ENCODE measurements around the gene CLMP. TPM values are rescaled to one million over a fixed set of nuclear protein-coding genes. Genes with fewer than 3 reads are reported as not detected.
A peak's percentile ranks its signal among the peaks of the same experiment; 100 is the strongest.
"Not testable (repeated sequence)": the region's sequence is repeated elsewhere in the genome, so short reads cannot be mapped to it uniquely, and the experiment has no call there.

The CLMP gene
- total and polyA plus RNA-seq, 2 donors (not counting 1 experiment from before 2014, with no cell fraction given) = 0.01 TPM; not detected in 1

GRCh38 chr11:123060277-123061000 lies 134.6 kb downstream of the CLMP start:
- H3K9me3 Mint-ChIP-seq (ENCODE audit: insufficient read depth) = no peaks in the 10 kb centered on the region
- no peaks in the 10 kb centered on the region for H3K27me3 ChIP-seq (replicated peaks in 1 of 4; ENCODE audit: control extremely low read depth in 1 of 4, control insufficient read depth in 3 of 4, insufficient read depth in 4 of 4, low read length in 3 of 4)
- no peaks in the 10 kb centered on the region for H3K27me3 Mint-ChIP-seq
- no peak for ATAC-seq (ENCODE audit: low read depth)
- peaks cover 80% of the 10 kb centered on the region for H3K4me1 Mint-ChIP-seq
- WGBS (ENCODE audit: insufficient coverage) = 0% methylated on average over 5 of the region's 8 CpGs
- ChIA-PET POLR2A (interaction anchor here (0.6 to 1.2 kb wide), 2 partner anchors 9 to 29 kb away, joined by 3 to 5 read pairs; no protein-coding TSS in a partner anchor), CTCF (interaction anchor here (0.8 to 4.1 kb wide), 7 partner anchors 9 to 197 kb away, joined by 3 to 18 read pairs (median 4); no protein-coding TSS in a partner anchor)
- H3K4me3 Mint-ChIP-seq = peak overlapping the region; percentile 99
- peaks cover 66% of the 10 kb centered on the region for H3K79me2 ChIP-seq (ENCODE audit: control insufficient read depth, insufficient read depth, low read length)
- H3K36me3 ChIP-seq (replicated peaks in 1 of 2; ENCODE audit: control extremely low read depth in 1 of 2, control insufficient read depth in 1 of 2, extremely low read depth in 1 of 2, insufficient read depth in 2 of 2, low read length in 1 of 2) = peaks cover 15 to 61% of the 10 kb centered on the region in 2 experiments
- H4K20me1 ChIP-seq (ENCODE audit: control insufficient read depth, insufficient read depth, low read length, poor library complexity, severe bottlenecking) = peaks cover 63% of the 10 kb centered on the region
- H3K4me1 ChIP-seq (ENCODE audit: control insufficient read depth in 2 of 2, insufficient read depth in 2 of 2, low read length in 2 of 2) = peaks cover 72 to 74% of the 10 kb centered on the region in 2 donors
- H3K9ac ChIP-seq (ENCODE audit: low read length) = peak overlapping the region; percentile 99
- peak; percentile 38 for DNase-seq
- no peak overlapping the region for H2AFZ ChIP-seq (ENCODE audit: insufficient read depth, low read depth, low read length, poor library complexity, severe bottlenecking)
- H3K27ac ChIP-seq (ENCODE audit: low read length in 2 of 2) = peak overlapping the region; percentile 25 to 99
- peak overlapping the region; percentile 91 for H3K4me2 ChIP-seq (replicated peaks; ENCODE audit: low read depth, low read length, poor library complexity, severe bottlenecking)
- peak overlapping the region; percentile 100 for H3K27ac Mint-ChIP-seq
- no peak for TF ChIP-seq CTCF (IDR thresholded peaks at IDR 0.05)
- intact Hi-C loops (cut with micrococcal nuclease) = loop anchor here (5.0 kb wide), 1 partner anchor 42 kb away; no protein-coding TSS in a partner anchor
- no peaks in the 10 kb centered on the region for H3K9me3 ChIP-seq (ENCODE audit: control extremely low read depth in 1 of 3, control insufficient read depth in 2 of 3, insufficient read depth in 1 of 3, low read length in 2 of 3)
- H3K4me3 ChIP-seq (ENCODE audit: control extremely low read depth in 1 of 5, extremely low read depth in 1 of 5, insufficient read depth in 1 of 5, low read depth in 2 of 5, low read length in 4 of 5) = peak overlapping the region; percentile 90 to 100 (median 96)

- Histone ChIP-seq H4K20me1 (ENCODE audit: control insufficient read depth, insufficient read depth, low read length, poor library complexity, severe bottlenecking) (peaks cover 72% of the 10 kb centered on the region), H3K79me2 (ENCODE audit: control insufficient read depth, insufficient read depth, low read length) (peaks cover 54% of the 10 kb centered on the region), H3K9ac (ENCODE audit: low read length) (peak overlapping the region; percentile 99), H3K27ac (ENCODE audit: low read length in 2 of 2) (peak overlapping the region in 1 of 2 donors; percentile 99), H3K36me3 (replicated peaks in 1 of 2; ENCODE audit: control extremely low read depth in 1 of 2, control insufficient read depth in 1 of 2, extremely low read depth in 1 of 2, insufficient read depth in 2 of 2, low read length in 1 of 2) (peaks cover 15 to 64% of the 10 kb centered on the region in 2 experiments), H3K4me2 (replicated peaks; ENCODE audit: low read depth, low read length, poor library complexity, severe bottlenecking) (peak overlapping the region; percentile 91), H3K4me3 (ENCODE audit: control extremely low read depth in 1 of 5, extremely low read depth in 1 of 5, insufficient read depth in 1 of 5, low read depth in 2 of 5, low read length in 4 of 5) (peak overlapping the region in 4 of 5 experiments; percentile 90 to 100 (median 97)), H3K4me1 (ENCODE audit: control insufficient read depth in 2 of 2, insufficient read depth in 2 of 2, low read length in 2 of 2) (peaks cover 62 to 67% of the 10 kb centered on the region in 2 donors)
- H3K27me3 ChIP-seq (replicated peaks in 1 of 4; ENCODE audit: control extremely low read depth in 1 of 4, control insufficient read depth in 3 of 4, insufficient read depth in 4 of 4, low read length in 3 of 4); H2AFZ ChIP-seq (ENCODE audit: insufficient read depth, low read depth, low read length, poor library complexity, severe bottlenecking); ATAC-seq (ENCODE audit: low read depth); intact Hi-C loops (cut with micrococcal nuclease); H3K27me3 Mint-ChIP-seq; POLR2A ChIA-PET; H3K9me3 Mint-ChIP-seq (ENCODE audit: insufficient read depth); H3K9me3 ChIP-seq (ENCODE audit: control extremely low read depth in 1 of 3, control insufficient read depth in 2 of 3, insufficient read depth in 1 of 3, low read length in 2 of 3): not testable (repeated sequence)
- CTCF ChIA-PET = interaction anchor here (0.6 to 4.1 kb wide), 4 partner anchors 9 to 220 kb away, joined by 3 to 18 read pairs (median 4); no protein-coding TSS in a partner anchor
- H3K4me3 Mint-ChIP-seq = peak overlapping the region; percentile 99
- 48% methylated on average over 17 of the region's 18 CpGs for WGBS (ENCODE audit: insufficient coverage)
- DNase-seq = peak; percentile 25
- peak overlapping the region; percentile 100 for H3K27ac Mint-ChIP-seq
- peaks cover 84% of the 10 kb centered on the region for H3K4me1 Mint-ChIP-seq
These were observed 135.8 kb downstream of the CLMP start for GRCh38 chr11:123059041-123059920.

All from B cell (primary cell).